Right forelimb (tissue), 1 donor: Measurements from ENCODE around the gene GCSH.
A peak's percentile ranks its signal among the peaks of the same experiment; 100 is the strongest.

ENCODE experiments used
- DNase-seq: peaks from one replicate; pipeline ENCODE4 v3.0.0-alpha.2; 2018

The GCSH gene

DNA sequence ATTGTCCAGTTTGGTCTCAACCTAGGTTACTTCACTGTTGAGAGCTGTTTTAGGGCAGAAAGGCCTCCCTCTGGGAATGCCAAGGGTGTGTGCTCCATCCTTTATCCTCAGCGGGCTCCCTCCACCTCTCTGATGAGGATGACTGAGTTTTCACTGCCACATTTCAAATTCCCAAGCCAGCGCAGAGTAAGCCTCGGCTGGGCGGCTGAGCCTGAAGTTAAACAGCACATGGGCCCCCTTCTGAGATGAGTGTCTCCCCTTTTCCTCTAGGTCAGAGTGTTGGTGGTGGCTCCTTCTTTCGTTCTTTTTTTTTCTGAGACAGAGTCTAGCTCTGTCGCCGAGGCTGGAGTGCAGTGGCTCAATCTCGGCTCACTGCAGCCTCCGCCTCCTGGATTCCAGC is 5.5 kb upstream of the GCSH start:
- DNase-seq = no peak

- no peak for DNase-seq
Observed at GRCh38 chr16:81099958-81100357, 3.8 kb upstream of the GCSH start.

GRCh38 chr16:81097230-81097629 is 1.0 kb upstream of the GCSH start:
- DNase-seq = no peak

DNA sequence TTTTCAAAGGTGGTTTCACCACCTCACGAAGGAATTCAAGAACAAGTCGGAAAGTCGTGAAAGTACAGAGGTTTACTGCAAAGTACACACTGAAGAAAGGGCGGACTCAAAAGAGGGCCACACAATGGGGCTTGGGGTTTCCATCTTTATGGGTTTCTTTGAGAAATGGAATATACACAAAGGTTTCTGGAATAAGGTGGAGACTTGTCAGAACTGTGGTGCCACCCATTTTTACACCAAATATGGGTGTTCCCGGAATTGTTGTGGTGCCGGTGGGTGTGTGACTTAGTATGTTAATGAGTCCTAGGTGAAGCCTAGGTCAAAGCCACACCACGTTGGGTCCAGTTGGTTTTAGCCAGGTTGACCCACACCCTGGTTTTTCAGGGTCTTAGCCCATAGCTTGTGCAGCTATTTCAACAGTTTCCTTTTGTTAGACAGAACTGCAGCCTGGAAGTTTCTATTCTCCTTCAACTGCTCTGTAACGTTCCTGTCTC is 567 bp upstream of the GCSH start:
- no peak for DNase-seq

- DNase-seq = no peak
Observed at GRCh38 chr16:81095653-81095952, 592 bp downstream of the GCSH start.

GRCh38 chr16:81094771-81095251 is 1.4 kb downstream of the GCSH start:
- DNase-seq = no peak

DNA sequence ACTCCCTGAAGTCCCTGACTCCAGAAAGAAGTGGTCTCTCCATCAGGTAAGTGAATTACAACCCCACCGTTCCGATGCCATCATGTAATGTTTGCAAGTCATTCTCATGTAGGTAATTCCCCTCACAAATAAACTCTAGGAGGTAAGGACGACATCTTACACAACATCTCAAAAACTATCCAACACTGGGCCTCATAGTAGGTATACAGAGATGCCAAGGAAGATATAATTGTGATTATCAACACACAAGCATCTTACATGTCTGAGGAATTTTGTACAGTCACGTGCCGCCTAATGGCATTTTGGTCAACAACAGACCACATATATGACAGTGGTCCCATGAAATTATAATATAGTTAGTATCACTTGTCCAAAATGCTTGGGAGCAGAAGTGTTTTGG is 7.4 kb downstream of the GCSH start:
- DNase-seq = no peak

- no peak for DNase-seq
Observed at GRCh38 chr16:81081014-81081413, 15.2 kb downstream of the GCSH start.

DNA sequence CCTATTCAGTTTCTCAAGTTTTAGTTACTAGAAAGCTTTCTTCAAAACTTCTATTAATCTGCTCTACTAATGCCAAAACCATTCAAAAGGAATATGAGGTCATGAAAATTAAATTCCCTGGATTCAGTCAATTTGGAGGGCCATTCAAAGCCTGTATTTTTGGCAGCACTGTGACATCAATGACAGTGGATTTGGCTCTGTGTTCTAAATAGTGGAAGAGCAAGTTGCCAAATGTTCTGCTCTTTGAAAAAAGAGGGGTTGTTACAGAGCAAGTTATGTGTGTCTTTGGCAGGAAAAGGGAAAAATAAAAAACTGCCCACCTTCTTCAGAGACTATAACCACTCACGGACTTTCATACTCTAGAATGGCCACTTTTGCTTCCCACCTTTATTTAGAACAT is 16.0 kb downstream of the GCSH start:
- no peak for DNase-seq

GRCh38 chr16:81077076-81077940 is 18.9 kb downstream of the GCSH start, which contains the start of gene C16orf46:
TSS of gene C16orf46 (minus strand) at chr16:81077238. CDS start at chr16:81063955, 13,283 bp downstream.
- DNase-seq = peak; percentile 100

- no peak for DNase-seq
Observed at GRCh38 chr16:81076566-81077075, 19.6 kb downstream of the GCSH start.

DNA sequence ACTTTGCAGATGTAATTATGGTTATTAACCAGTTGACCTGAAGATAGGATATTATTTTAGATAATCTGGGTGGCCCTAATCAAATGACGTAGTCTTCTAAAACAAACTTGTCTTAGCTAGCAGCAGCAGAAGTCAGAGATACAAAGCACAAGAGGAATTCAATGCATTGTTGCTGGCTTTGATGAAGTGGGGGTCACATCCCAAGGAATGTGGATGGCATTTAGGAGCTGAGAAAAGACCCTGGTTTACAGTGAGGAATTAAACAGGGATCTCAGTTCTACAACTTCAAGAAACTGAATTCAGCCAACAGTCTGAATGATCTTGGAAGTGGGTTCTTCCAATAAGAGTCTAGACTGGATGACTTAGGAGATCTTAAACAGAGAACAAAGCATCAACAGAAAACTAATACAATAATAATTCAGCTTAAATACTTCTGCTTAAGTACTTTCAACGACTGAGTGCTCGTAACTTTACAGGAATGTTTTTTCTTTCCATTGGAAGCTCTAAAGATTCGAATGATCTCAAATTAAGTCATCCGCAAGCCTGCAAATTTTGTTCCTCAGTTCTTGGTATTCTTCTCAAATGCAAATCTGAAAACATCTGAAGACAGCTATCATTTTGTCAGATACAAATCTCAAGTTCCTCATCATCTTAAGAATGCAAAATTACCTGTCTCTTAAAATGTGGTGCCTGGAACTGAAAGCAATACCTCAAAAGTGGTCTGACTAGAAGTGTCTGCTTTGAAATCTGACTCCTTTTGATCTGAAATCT is 22.4 kb downstream of the GCSH start:
- no peak for DNase-seq

DNA sequence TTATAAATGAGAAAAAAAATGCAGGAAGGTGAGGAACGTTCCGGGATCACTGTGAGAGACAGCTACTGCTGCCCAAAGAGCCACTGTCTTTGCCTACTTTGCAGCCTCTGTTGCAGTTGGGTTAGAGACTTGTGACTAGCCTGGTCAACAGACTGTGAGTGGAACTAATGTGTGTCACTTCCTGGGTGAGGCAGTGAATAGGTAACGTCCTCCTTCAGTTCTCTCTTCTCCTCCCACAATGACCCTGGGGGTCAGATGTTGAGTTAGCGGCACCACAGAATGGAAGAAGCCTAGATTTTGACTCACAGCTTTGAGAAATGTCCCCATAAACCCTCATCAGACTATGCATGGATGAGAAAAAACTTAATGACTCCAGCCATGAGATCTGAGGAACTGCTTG is 24.4 kb downstream of the GCSH start:
- no peak for DNase-seq

GRCh38 chr16:81070979-81071378 is 25.2 kb downstream of the GCSH start:
- no peak for DNase-seq

DNA sequence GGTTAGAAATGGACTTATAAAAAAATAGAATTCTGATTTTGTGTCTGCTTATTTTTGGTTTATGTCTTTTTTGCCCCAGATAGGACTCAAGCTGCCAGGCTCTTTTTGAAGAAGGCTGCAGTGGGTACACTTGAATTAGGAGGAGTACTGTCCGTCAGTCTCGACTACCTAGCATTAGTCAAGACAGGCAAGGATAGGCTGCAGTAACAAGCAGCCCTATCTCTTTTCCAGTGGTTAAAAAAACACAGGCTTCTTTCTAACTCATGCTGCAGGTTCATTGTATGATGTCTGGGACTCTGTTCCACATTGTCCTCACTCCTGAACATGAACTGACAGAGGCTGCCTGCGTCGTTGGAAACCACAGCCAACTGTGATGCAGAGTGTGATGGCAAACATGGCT is 27.1 kb downstream of the GCSH start:
- DNase-seq = no peak

GRCh38 chr16:81067166-81067565 is 29.0 kb downstream of the GCSH start:
- no peak for DNase-seq

DNA sequence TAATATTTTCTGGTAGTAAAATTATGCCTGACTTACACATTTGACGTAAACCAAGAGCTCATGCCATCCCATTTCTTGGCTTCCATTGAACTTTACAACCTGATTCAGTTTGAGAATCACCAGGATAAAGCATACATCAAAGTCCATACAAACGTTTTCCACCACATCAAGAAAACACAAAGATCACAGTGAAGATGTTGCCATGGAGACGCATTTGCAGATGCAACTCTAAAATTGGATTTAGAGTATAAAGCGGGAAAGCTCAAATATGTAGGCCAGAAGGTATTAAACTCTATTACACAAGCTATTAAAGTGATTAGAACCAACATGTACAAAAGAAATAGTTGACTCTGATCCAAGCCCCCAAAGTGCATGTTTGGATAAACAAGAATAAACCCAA is 29.5 kb downstream of the GCSH start:
- DNase-seq = no peak

DNA sequence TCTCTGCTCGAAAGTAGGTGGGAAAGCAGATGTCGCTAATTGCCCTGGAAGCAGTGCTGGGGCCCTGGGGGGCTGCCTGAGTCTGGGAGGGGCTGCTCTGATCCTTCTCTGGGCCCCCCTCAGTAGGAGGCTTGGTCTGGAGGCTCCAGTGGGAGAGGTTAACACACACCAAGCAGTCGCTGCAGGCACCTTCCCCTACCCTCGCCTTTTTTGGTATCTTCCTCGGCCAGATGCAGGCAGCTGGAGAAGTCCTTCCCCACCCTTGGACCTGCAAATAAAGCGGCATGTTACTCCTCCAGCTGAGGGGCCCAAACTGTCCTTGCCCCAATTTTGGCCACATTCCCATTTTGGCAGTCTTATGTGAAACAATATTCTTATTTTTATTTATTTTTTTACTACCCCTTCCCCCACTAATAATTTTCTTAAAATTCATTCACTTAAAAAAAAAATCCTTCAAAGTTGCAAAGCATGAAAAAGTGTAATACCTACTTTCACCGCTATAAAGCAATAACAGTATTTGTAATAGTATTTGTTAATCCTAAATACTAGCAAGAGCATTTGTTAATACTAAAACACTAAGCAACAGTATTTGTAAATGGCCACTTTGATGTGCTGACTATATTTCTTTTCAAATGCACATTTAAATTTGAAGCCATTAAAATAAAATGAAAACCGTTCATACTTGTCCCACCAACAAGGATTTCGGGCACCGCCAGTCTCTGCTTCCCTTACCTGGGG is 34.2 kb downstream of the GCSH start:
- DNase-seq = no peak

DNA sequence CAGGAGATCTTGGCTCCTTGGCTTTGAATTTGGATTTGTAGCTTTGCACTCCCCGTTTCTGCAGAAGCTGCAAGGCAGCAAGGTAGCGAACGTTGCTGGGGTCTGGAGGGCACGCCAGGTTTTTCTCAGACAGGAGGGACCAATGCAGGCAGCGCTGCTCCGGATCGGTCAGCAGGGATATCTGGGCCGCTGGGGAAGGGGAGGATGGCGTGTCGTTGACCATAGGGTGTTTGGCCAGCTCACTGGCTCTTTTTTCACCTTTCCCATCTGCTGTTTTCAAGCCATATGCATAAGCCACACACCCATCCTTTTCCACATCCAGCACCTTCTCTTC is 34.9 kb downstream of the GCSH start:
- DNase-seq = no peak

DNA sequence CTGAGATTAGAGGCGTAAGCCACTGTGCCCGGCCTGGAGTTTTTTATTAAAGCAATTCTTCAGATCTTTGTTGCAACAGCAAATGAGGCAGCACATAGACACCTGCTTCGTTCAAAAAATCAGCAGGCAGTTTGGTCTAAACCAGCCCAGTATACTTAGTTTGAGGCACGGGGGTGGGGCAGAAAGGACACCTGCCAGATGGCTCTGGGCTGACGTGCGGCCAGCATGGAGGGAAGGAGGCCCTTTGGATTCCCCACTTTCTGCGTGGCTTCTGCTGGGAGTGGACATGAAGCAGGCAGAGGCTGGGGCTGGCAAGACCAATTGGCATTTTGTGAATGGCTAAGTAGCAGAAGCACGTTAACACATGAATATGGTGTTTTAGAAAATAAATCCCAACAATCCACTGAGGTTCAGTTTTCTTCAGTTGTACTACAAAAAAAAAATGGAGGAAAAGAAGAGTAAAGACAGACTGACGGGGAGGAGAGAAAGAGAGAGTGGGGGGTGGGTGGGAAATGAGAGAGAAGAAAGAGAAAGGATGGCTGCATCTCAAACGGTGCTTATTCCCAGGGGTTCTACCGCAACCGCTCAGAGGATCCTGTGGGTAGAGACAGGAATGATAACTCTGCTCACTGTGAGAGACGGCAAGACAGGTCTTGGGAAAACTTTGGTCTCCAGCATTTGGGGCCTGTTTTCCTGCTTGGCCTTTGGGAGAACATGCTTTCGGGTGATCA is 35.5 kb downstream of the GCSH start:
- DNase-seq = no peak

- DNase-seq = no peak
Observed at GRCh38 chr16:81053761-81054160, 42.4 kb downstream of the GCSH start.

DNA sequence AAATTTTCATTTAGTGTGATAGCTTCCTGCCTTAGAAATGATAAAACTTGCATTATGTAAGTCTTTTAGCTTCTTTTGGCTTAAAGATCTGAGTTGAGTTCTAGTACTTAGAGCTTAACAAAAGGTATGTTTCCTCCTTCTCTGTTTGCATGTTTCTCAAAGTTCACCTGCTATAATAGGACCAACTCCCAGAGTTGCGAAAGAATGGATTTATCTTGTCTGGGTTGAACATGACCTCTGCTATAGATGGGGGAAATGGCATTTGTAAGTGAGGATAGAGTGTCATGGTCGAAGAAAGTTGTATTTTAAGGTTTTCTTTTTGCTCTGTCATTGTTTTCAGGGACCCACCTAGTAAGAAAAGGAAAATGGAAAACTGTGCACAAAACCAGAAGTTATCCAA is 53.4 kb downstream of the GCSH start:
- DNase-seq = no peak

GRCh38 chr16:81041696-81042095 is 54.5 kb downstream of the GCSH start:
- no peak for DNase-seq
